Inferior parietal cortex (tissue), 1 donor: ENCODE measurements around the gene PRH1.

Source experiments
- DNase-seq: peaks from one replicate; pipeline ENCODE4 v3.0.0-alpha.2; 2016; ENCODE audit errors: extremely low spot score

Gene PRH1

GRCh38 chr12:10884086-10884725 is at the start of gene PRH1:
Gene PRH1 (minus strand): TSS chr12:10884255. CDS start chr12:10884217, 38 bp downstream.
- no peak for DNase-seq

- DNase-seq = no peak
These were observed 44.8 kb upstream of the PRH1 start, which contains the start of gene PRH2 for GRCh38 chr12:10928746-10929286. Gene PRH2 (plus strand): TSS chr12:10929236. CDS start chr12:10929274, 38 bp downstream.

- no peak for DNase-seq
These were observed 42.2 kb upstream of the PRH1 start for GRCh38 chr12:10926269-10926668.

GRCh38 chr12:10919809-10920208 is 35.8 kb upstream of the PRH1 start:
- DNase-seq = no peak

DNA sequence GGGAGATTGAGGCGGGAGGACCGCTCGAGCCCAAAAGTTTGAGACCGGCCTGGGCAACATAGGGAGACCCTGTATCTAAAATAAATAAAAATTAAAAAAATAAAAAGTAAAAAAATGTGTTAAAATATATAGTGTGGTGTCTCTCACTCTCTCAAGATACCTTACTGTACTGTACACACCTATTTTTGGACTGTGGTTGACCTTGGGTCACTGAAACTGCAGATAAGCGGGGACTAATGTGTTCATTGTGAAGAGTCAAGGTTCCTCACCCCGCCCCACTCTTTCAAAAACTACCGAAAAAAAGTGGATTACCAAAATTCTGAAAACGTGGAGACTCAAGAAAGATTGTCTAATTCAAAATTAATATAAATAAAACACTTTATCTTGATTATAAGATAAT is 26.3 kb upstream of the PRH1 start:
- no peak for DNase-seq

DNA sequence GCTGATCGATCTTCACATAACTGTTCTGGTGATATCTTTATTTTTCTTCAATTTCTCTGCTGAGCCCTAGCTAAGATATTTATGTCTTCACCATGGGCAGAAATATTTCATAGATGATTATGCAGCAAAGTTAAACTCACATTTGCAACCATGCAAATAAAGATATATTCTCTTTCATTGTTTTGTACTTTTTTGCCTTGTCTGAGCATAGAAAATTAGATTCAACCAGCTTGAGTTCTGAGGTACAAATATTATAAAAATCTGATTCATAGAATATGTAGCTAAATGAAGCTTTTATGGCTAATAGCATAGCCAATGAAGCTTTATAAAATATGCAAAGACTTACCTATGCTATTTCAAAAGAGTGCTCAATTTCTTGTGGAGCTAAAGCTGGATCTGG is 25.4 kb upstream of the PRH1 start, which contains the start of gene TAS2R13:
TAS2R13 (minus strand) TSS at position 101 of the 400 bp plus-strand sequence. CDS start 264 bp downstream, outside the sequence.
- no peak for DNase-seq

- DNase-seq = no peak
These were observed 20.6 kb upstream of the PRH1 start for GRCh38 chr12:10904686-10905085.

DNA sequence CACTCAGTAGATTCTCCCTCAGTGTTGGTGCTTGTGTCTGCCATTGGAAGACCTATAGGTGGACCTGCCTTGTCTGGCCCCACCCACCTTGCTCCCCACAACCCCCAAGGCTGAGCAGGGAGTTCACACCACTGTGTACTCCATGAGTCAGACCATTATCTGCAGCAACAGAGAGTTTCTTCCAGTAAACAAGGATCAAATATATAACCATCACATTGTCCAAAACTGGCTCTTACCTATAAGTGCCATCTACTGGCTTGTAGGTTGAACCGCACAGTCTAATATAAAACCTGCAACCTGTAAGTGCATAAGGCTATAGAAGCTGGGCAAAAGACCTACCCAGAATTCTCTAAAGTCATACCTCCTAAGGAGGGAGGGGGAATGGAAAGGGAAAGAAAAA is 17.4 kb upstream of the PRH1 start:
- DNase-seq = no peak

DNA sequence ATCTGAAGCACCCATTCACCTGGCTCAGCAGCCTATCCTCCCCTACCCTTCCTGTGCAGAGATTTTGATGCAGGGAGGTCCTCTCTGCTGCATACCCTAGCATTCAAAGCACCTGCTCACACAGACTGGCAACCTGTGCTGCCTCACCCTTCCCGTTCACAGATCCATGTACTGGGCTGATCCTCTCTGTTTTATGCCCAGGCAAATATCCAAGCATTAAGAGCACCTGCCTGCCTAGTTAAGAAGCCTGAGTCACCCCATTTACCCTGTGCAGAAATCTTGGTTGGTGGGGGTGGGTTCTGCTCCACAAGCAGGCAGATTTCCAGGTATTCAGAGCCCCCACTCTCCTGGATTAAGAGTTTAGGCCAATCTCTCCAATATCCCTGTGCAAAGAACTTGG is 16.9 kb upstream of the PRH1 start:
- no peak for DNase-seq

GRCh38 chr12:10900530-10900929 is 16.5 kb upstream of the PRH1 start:
- no peak for DNase-seq

GRCh38 chr12:10896854-10897253 is 12.8 kb upstream of the PRH1 start:
- DNase-seq = no peak

DNA sequence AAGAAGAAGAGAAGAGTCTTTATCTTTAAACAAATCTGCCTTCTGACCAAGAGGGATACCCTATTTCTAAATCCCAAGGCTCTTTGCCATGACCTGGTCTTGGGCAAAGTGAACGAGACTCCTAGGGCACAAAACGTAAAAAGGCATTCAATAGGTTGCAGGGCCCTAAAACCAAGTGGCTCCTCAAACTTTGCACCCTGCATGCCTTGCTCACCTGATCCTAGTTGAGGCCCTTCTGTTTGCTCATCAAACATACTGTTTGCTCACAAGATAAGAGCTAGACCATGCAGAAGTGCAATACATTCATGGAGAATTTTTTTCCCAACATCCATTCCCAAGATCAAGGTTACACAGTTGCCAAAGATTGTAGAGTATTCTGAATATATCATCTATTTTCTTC is 7.9 kb upstream of the PRH1 start:
- DNase-seq = no peak

DNA sequence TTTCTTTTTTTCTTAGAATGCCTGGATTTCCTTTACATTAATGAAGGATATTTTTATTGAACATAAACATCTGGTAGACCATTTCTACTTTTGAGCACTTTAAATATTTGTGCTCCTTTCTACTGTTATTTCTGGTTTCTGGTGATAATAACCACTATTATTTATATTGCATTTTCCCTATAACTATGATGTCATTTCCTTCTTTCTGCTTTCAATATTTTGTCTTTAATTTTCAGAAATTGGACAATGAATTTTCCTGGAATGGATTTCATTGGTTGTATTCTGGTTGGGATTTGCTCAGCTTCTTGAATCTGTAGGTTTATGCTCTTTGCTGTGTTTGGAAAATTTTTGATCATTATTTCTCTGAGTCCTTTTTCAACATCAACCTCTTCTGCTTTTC is 5.2 kb upstream of the PRH1 start:
- DNase-seq = no peak

GRCh38 chr12:10873378-10873777 is 10.7 kb downstream of the PRH1 start:
- no peak for DNase-seq

DNA sequence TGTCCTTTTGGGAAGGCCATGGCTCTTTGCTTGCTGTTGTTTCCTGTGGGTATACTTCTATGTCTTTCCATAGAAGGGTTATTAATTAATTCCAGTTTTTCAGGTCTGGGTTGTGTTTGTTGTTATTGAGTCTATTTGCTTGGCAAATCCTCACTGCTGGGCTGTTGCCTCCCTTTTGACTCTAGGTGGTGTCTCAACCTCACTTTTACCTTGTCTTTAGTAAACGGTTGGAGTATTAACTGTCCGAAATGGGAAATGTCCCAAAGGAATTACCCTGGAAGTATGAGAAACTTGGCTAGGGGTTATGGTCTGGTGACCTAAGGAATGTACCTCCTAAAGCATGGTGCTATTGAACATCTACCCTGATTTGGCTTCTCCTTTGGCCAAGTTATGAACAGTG is 16.7 kb downstream of the PRH1 start:
- no peak for DNase-seq

DNA sequence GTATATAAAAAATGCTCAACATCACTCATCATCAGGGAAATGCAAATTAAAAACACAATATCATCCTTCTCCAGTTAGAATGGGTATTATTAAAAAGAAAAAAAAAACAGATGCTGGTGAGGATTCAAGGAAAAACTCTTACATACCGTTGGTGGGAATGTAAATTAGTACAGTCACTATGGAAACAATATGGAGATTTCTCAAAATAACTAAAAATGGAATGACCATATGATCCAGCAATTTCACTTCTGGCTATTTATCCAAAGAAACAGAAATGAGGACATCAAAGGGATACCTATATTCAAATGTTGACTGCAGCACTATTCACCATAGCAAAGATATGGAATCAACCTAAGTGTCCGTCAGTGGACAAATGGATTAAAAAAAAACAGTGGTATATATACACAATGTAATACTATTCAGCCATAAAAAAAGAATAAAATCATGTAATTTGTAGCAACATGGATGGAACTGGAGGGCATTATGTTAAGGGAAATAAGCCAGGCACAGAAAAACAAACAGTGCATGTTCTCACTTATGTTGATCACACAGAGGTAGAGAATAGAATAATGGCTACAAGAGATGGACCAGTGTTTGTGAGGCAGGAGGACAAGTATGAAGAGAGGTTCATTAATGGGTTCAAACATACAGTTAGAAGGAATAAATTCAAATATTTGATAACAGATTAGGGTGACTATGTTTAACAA is 20.4 kb downstream of the PRH1 start:
- no peak for DNase-seq

DNA sequence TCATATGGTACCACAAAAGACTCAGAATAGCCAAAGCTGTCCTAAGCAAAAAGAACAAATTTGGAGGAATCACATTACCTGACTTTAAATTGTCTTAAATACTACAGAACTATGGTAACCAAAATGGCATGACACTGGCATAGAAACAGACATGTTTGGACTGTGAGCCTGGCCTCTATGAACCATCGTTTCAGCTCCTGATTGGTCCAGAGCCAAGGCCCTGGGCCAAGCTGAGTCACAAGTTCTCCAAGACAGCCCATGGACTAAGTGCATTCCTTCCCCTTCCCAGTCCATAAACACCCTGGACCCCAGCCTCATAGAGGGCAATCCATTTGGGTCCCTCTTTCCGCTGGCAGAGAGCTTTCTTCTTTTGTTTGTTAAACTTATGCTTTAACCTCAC is 22.7 kb downstream of the PRH1 start:
- no peak for DNase-seq

- no peak for DNase-seq
These were observed 28.2 kb downstream of the PRH1 start for GRCh38 chr12:10855807-10856206.

GRCh38 chr12:10853776-10854175 is 30.3 kb downstream of the PRH1 start:
- DNase-seq = no peak

GRCh38 chr12:10851243-10851858 is 32.7 kb downstream of the PRH1 start:
- DNase-seq = no peak

- no peak for DNase-seq
These were observed 34.6 kb downstream of the PRH1 start, which contains the start of gene PRR4 for GRCh38 chr12:10849425-10849878. Gene PRR4 (minus strand): TSS chr12:10849475. CDS start chr12:10849437, 38 bp downstream.

GRCh38 chr12:10847744-10848143 is 36.3 kb downstream of the PRH1 start:
- DNase-seq = no peak
